ENCODE data around the gene ADGRG4. TPM values are rescaled to one million over a fixed set of nuclear protein-coding genes. Genes with fewer than 3 reads are reported as not detected.
"Not testable (repeated sequence)": the region's sequence is repeated elsewhere in the genome, so short reads cannot be mapped to it uniquely, and the experiment has no call there.

Gene ADGRG4, protein sequence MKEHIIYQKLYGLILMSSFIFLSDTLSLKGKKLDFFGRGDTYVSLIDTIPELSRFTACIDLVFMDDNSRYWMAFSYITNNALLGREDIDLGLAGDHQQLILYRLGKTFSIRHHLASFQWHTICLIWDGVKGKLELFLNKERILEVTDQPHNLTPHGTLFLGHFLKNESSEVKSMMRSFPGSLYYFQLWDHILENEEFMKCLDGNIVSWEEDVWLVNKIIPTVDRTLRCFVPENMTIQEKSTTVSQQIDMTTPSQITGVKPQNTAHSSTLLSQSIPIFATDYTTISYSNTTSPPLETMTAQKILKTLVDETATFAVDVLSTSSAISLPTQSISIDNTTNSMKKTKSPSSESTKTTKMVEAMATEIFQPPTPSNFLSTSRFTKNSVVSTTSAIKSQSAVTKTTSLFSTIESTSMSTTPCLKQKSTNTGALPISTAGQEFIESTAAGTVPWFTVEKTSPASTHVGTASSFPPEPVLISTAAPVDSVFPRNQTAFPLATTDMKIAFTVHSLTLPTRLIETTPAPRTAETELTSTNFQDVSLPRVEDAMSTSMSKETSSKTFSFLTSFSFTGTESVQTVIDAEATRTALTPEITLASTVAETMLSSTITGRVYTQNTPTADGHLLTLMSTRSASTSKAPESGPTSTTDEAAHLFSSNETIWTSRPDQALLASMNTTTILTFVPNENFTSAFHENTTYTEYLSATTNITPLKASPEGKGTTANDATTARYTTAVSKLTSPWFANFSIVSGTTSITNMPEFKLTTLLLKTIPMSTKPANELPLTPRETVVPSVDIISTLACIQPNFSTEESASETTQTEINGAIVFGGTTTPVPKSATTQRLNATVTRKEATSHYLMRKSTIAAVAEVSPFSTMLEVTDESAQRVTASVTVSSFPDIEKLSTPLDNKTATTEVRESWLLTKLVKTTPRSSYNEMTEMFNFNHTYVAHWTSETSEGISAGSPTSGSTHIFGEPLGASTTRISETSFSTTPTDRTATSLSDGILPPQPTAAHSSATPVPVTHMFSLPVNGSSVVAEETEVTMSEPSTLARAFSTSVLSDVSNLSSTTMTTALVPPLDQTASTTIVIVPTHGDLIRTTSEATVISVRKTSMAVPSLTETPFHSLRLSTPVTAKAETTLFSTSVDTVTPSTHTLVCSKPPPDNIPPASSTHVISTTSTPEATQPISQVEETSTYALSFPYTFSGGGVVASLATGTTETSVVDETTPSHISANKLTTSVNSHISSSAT (N-terminal part only)
- 0.72 TPM for total RNA-seq (ENCODE audit: insufficient read depth, low replicate concordance)

DNA sequence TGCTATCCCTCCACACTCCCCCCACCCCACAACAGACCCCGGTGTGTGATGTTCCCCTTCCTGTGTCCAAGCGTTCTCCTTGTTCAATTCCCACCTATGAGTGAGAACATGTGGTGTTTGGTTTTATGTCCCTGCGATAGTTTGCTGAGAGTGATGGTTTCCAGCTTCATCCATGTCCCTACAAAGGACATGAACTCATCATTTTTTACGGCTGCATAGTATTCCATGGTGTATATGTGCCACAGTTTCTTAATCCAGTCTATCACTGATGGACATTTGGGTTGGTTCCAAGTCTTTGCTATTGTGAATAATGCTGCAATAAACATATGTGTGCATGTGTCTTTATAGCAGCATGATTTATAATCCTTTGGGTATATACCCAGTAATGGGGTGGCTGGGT is at the start of gene ADGRG4:
Gene ADGRG4, plus strand, starts transcription at position 243 of the 400 bp plus-strand sequence. CDS start 7,815 bp downstream, outside the sequence.
- not testable (repeated sequence) for DNase-seq (ENCODE audit: low spot score)

GRCh38 chrX:136251041-136251991 is 49.4 kb upstream of the ADGRG4 start, which contains the start of gene MAP7D3:
TSS of gene MAP7D3 (minus strand) at chrX:136251400. CDS start at chrX:136251358, 42 bp downstream.
- peak; percentile 56 for DNase-seq (ENCODE audit: low spot score)

DNA sequence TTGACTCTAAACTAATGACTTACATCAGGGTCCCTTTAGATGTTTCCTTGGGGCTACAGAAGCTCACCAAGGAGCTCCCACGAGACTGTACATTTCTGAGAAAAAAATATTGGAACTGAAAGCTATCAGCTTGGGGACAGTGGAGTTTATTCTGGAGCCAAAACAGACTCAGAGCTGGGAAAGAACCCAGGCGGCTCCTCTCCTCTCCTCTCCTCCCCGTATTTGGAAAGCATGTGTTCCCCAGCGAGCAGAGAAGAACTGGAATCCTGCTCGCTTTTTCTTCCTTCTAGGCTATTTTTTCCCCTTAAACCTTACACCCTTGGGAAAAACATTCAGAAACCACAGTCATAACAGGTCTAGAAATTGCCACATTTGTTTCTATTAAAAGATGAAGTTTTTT is 45.2 kb upstream of the ADGRG4 start:
- DNase-seq (ENCODE audit: low spot score): no peak

- DNase-seq (ENCODE audit: low spot score): no peak
These were observed 44.7 kb upstream of the ADGRG4 start for GRCh38 chrX:136256026-136256425.

DNA sequence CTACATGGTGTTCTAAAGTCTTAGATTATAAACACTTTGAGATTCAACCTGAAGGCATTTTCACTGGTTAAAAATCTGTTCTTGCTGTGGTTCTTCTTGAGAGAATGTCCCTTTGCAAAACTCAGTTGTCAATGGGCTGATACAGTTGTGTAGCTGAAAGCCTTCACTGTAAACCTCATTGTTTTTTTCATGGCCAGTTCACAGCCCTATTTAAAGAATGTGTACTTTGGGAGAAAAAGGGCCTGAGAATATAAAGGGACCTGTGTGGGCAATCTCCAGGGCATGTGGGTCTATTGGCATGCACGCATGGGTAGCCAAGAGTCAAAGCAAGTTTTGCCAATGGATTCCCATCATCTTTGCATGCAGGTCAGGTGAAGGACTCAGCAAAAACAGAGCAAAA is 41.8 kb upstream of the ADGRG4 start:
- DNase-seq (ENCODE audit: low spot score): no peak

GRCh38 chrX:136259543-136259942 is 41.2 kb upstream of the ADGRG4 start:
- DNase-seq (ENCODE audit: low spot score): no peak

DNA sequence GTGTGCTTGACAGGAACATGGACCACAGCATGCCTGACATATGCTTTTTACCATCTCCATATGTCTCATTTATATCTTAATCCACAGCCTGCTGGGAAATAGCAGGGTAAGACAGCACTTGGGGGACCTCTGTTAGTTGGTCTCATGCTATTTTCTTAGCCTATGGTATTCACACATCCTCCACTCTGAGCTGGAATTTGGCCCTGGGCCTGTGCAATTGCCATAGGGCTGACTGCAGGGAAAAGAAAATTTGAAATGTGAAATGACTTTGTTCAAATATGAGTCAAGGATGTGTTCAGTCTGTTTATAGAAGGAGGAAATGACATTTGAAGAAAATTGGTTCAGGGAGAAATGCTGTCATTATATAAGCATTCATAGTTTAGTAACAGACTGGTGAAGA is 40.0 kb upstream of the ADGRG4 start:
- peak; percentile 58 for DNase-seq (ENCODE audit: low spot score)

DNA sequence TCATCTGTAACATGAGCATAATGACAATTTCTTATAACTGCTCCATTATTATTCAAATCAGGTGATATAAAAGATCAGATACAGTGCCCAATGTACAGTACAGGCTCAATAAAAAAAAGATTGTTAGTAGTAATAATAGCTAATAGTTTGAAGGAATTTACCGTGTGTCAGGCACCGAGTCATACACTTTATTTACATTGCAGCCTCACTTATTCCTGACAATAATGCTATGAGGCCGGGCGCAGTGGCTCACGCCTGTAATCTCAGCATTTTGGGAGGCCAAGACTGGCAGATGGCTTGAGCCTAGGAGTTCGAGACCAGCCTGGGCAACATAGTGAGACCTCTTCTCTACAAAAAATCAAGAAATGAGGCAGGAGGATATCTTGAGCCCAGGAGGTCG is 39.4 kb upstream of the ADGRG4 start:
- DNase-seq (ENCODE audit: low spot score): no peak

- DNase-seq (ENCODE audit: low spot score): no peak
These were observed 38.5 kb upstream of the ADGRG4 start for GRCh38 chrX:136262243-136262642.

GRCh38 chrX:136262812-136263315 is 37.9 kb upstream of the ADGRG4 start:
- no peak for DNase-seq (ENCODE audit: low spot score)

DNA sequence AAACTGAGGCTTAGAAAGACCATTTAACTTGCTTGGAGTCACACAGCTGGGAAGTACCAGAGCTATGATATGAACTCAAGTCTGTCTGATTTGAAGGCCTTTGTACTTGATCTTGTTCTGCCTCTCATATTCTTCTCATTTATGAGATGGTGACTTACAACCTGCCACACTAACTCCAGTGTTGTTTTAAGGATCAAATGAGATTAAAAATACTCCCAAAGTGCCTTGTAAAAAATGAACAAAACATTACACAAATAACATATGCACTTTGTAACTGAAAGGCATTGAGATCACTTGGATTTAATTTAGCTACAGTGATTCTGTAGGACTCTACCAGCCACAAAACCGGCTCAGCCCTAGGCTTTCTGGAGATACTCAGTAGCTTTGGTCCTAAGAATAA is 33.9 kb upstream of the ADGRG4 start:
- no peak for DNase-seq (ENCODE audit: low spot score)

GRCh38 chrX:136268051-136269048 is 32.4 kb upstream of the ADGRG4 start:
- peak; percentile 43 for DNase-seq (ENCODE audit: low spot score)

GRCh38 chrX:136269921-136270320 is 30.8 kb upstream of the ADGRG4 start:
- no peak for DNase-seq (ENCODE audit: low spot score)

DNA sequence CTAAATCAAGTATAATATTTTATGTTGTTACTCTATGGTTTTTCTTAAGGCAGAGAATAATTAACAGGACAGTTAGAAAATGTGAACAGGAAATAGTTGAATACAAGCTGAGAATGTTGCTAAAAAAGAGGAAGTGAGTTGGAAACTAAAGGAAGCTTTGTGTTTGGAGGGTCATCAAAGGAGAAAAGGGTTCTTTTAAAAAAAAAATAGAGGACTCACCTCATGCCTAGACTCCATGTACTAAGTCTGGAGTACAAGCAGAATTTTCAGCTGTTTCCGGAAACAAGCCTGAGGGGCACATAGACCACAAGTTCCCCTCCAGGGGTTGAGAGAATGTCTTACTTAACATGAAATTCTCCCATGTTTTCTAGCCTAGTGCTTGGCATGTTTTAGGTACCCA is 29.5 kb upstream of the ADGRG4 start:
- no peak for DNase-seq (ENCODE audit: low spot score)

DNA sequence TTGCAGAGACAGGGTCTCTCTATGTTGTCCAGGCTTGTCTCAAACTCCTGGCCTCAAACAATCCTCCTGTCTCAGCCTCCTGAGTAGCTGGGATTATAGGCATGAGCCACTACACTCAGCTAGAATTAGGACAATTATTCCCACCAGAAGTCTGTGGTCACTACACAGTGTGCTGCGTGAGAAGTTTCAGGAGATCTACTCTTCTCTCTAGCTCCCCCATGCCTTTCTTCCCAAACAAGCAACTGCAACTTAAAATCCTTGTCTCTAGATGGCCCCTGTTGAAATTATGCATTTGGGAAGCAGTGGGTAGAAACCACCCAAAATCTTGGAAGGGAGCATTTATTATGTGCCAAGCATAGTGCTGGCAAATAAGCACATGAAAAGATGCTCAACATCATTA is 28.4 kb upstream of the ADGRG4 start:
- no peak for DNase-seq (ENCODE audit: low spot score)

DNA sequence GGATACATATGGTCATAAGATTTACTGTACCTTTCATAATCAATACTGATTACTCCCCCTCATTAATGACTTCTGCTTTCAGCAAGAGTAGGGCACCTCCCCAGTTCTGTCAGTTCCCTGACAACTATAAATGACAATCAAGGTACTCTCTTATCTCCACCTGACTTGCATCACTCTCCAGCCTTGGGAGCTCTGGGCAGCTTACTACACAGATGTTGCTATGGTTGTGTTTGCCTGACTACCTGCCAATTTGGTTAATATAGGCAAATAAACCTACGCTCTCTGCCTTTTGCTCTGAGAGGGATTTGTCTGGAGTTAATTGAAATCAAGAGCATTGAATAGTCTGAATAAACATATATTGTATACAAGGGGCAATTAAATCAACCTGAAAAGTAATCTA is 26.8 kb upstream of the ADGRG4 start:
- DNase-seq (ENCODE audit: low spot score): no peak

DNA sequence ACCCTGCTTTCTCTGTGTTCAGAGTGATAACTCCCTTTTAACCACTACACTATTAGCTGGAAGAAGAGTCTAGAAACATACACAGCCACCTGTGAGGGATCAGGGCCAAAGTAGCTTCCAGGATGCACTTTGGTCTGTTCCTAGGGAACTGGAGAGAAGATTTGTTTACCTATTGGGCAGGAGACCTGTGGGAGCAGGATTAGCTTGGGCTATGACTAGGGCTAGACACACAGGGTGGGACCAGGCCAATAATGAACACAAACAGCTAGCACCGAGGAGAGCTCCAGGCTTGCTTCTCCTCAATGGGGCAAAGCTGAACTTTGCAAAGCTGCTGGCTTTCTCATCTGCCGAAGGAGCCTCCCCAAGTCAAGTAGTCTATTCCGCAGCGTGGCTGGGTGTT is 25.2 kb upstream of the ADGRG4 start:
- DNase-seq (ENCODE audit: low spot score): no peak

GRCh38 chrX:136286375-136286774 is 14.4 kb upstream of the ADGRG4 start:
- DNase-seq (ENCODE audit: low spot score): not testable (repeated sequence)

DNA sequence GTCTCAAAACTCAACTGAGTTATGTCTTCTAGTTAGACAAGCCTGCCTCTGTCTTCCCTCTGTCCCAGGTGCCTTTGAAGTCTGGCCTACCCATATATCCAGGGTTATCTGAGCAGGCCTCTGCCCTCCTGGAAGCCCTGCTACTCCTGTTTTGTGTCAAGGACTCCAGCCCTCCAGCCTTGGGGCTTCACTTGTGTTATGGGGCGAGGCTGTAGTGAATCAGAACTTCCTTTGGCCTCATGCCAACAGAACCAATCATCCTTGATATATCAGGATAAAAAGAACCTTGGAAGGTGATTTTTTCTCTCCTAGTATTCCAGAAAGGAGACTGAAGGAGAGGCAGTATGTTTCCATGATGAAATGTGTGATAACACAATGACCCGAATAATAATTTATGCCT is 8.9 kb upstream of the ADGRG4 start:
- DNase-seq (ENCODE audit: low spot score): peak; percentile 3
